H1 (cell line): ENCODE measurements around the gene DYSF. TPM values are rescaled to one million over a fixed set of nuclear protein-coding genes. Genes with fewer than 3 reads are reported as not detected.

ENCODE experiments used
- KDM5A ChIP-seq: fragments of 200-600 bp; IDR thresholded peaks from 2 replicates; pipeline ENCODE4 v1.7.1; 2012; ENCODE audit warnings: mild to moderate bottlenecking, low read length, inconsistent platforms, mixed read lengths
- PHF8 ChIP-seq: fragments of 200-600 bp; sonication (generic); conservative IDR thresholded peaks from 2 replicates; pipeline ENCODE4 v1.7.1; 2012; ENCODE audit warnings: low read depth, mild to moderate bottlenecking, inconsistent platforms, low read length, moderate library complexity
- polyA plus RNA-seq, 7 experiments: library from polyadenylated mRNA; depleted of rRNA in 3 of 7; stranded (reverse) in 5 of 7; unstranded in 2 of 7; fragments of >200 nt in 5 of 7; fragments of 200-250 nt in 2 of 7; gene quantifications; 1 replicate in 5 of 7; 2 replicates in 1 of 7; 4 replicates in 1 of 7; pipeline versions ENCODE4 v1.2.1 to v1.2.3, GENCODE V29; 2011 to 2013; ENCODE audit warnings: missing spikeins in 2 of 7, mixed read lengths in 2 of 7
- total RNA-seq: library from RNA; stranded (reverse); fragmentation: NEBNext Ultra II Directional; extraction: Animal tissue kit (Norgen Biotek cat#: 25700); gene quantifications from 2 replicates; pipeline ENCODE4 v1.2.1, GENCODE V29; 2021

Gene DYSF
- total and polyA plus RNA-seq, 2 of the 8 experiments (the other 6 are each of a cell fraction or from before 2014, with no cell fraction given) = 5.8 to 7.1 TPM

DNA sequence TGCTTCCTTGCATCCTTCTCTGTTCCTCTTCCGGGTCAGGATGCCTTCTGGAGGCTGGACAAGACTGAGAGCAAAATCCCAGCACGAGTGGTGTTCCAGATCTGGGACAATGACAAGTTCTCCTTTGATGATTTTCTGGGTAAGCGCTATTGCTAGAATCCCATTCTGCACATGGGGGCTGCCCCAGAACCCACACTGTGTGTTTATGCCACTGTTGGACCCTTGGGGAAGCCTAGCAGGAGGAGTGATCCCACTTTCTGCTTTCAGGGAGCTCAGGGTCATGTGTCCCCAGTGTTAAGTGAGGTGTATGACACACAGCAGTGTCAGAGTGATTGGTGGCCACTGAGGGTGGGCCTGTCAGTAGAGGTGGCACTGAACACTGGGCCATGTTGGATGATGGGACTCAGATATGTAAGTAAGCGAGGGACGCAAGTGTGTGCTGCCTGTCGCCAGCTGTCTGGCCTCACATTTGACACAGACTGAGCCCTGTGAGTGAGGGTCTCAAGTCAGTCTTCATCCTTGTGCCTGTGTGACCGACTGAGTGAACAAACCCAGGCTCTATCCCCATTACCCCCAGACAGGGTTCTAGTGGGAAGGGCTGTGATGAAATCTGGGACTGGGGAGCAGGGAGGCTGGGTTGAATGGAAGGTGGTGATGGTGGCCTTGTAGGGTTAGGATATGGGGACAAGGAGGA is 220.9 kb downstream of the DYSF start (continued):
- no peak for TF ChIP-seq PHF8
- no peak for TF ChIP-seq KDM5A
